Uterus (tissue), 2 donors: ENCODE results near the gene ADGRD2.

Experiments
- CTCF ChIP-seq, 4 experiments: fragments of 200-600 bp in 2 of 4; fragments of 450-650 bp in 2 of 4; sonication (generic) in 2 of 4; IDR thresholded peaks; one replicate each; pipeline ENCODE4 v1.5.1; 2016 to 2019; ENCODE audit warnings: antibody characterized with exemption in 4 of 4, mild to moderate bottlenecking in 2 of 4, moderate library complexity in 1 of 4
- POLR2A ChIP-seq, 2 donors: fragments of 450-650 bp; IDR thresholded peaks; one replicate each; pipeline ENCODE4 v1.6.1; 2016; ENCODE audit warnings: antibody characterized with exemption in 2 of 2, mild to moderate bottlenecking in 1 of 2, moderate library complexity in 1 of 2

DNA sequence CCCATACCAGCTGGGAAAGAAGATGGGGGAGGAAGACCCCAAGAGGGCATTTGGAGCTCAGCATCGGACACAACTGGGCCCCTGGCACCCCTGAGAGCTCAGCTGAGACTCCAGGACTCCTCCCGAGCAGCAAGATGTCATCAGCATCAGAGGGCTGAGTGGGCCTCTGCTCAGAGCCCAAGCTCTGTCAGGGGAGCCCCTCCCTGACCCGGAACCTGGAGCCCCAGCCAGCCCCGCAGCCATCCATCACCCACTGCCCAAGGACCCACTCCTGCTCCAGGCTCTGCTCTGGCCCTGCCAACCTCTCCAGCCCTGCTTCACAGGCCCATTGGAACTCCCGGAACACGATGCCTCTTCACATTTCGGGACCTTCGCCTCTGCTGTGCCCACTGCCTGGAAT is 47.2 kb downstream of the ADGRD2 start:
- TF ChIP-seq CTCF (IDR thresholded peaks at IDR 0.05) (no peak), POLR2A (IDR thresholded peaks at IDR 0.05) (no peak)
